Immature natural killer cell (primary cell): ENCODE data around the gene ZNF184. TPM values are rescaled to one million over a fixed set of nuclear protein-coding genes. Genes with fewer than 3 reads are reported as not detected.

ENCODE experiments used
- DNase-seq, 3 donors: peaks; one replicate each; pipeline ENCODE4 v3.0.0; 2022; ENCODE audit warnings: mixed read lengths in 1 of 3
- H3K27ac Mint-ChIP-seq, 6 donors: one replicate each; pipeline ENCODE4 v1.8.0; 2020; ENCODE audit warnings: mixed read lengths in 6 of 6, mild to moderate bottlenecking in 5 of 6, inconsistent platforms in 4 of 6, moderate library complexity in 3 of 6
- H3K27me3 Mint-ChIP-seq, 3 donors: one replicate each; pipeline ENCODE4 v1.8.0; 2020 to 2021; ENCODE audit warnings: low read depth in 3 of 3, mild to moderate bottlenecking in 3 of 3, mixed read lengths in 3 of 3, moderate library complexity in 3 of 3, inconsistent platforms in 1 of 3
- H3K36me3 Mint-ChIP-seq, 3 donors: one replicate each; pipeline ENCODE4 v1.8.0; 2020; ENCODE audit warnings: mixed read lengths in 3 of 3, inconsistent platforms in 2 of 3, mild to moderate bottlenecking in 2 of 3
- H3K4me1 Mint-ChIP-seq, 2 donors: one replicate each; pipeline ENCODE4 v1.8.0; 2020; ENCODE audit warnings: inconsistent platforms in 2 of 2, mild to moderate bottlenecking in 2 of 2, mixed read lengths in 2 of 2, moderate library complexity in 1 of 2
- H3K4me3 Mint-ChIP-seq, 5 donors: one replicate each; pipeline ENCODE4 v1.8.0; 2020; ENCODE audit warnings: mild to moderate bottlenecking in 5 of 5, mixed read lengths in 5 of 5, inconsistent platforms in 3 of 5, moderate library complexity in 3 of 5
- H3K9me3 Mint-ChIP-seq, 6 donors: one replicate each; pipeline ENCODE4 v1.8.0; 2020; ENCODE audit warnings: mild to moderate bottlenecking in 6 of 6, mixed read lengths in 6 of 6, inconsistent platforms in 4 of 6, moderate library complexity in 3 of 6
- polyA plus RNA-seq, 3 donors: library from polyadenylated mRNA; unstranded; fragments of 300-500 nt; fragmentation: Illumina TruSeq; gene quantifications; one replicate each; pipeline ENCODE4 v1.2.3, GENCODE V29; 2021

ZNF184 gene
- polyA plus RNA-seq, 3 donors from 2014 or later = 5.4 to 11.3 (median 6.6) TPM

- H3K9me3 Mint-ChIP-seq = no peaks in the 10 kb centered on the region
- DNase-seq = no peak
- peaks cover 14 to 15% (median 14%) of the 10 kb centered on the region in 3 donors for H3K27me3 Mint-ChIP-seq
- peaks cover 3 to 14% (median 7%) of the 10 kb centered on the region in 3 donors for H3K36me3 Mint-ChIP-seq
- H3K27ac Mint-ChIP-seq = no peak overlapping the region
- peaks cover 41 to 43% of the 10 kb centered on the region in 2 donors for H3K4me1 Mint-ChIP-seq
- H3K4me3 Mint-ChIP-seq = peak overlapping the region; percentile 25 to 99 (median 96)
Measured at GRCh38 chr6:27474172-27474465, 1.2 kb upstream of the ZNF184 start.

GRCh38 chr6:27472182-27472616 is 706 bp downstream of the ZNF184 start:
- Mint-ChIP-seq H3K27me3 (peaks cover 14 to 15% (median 14%) of the 10 kb centered on the region in 3 donors), H3K4me3 (peak overlapping the region; percentile 94 to 99 (median 99)), H3K36me3 (peaks cover 10 to 33% (median 13%) of the 10 kb centered on the region in 3 donors), H3K27ac (peak overlapping the region; percentile 89 to 99 (median 96)), H3K4me1 (peaks cover 49 to 62% of the 10 kb centered on the region in 2 donors), H3K9me3 (no peaks in the 10 kb centered on the region)
- DNase-seq = peak; percentile 81 to 82 (median 82)

GRCh38 chr6:27471365-27472115 is 1.4 kb downstream of the ZNF184 start:
- Mint-ChIP-seq H3K4me3 (peak overlapping the region; percentile 94 to 99 (median 99)), H3K4me1 (peaks cover 45 to 68% of the 10 kb centered on the region in 2 donors), H3K36me3 (peaks cover 15 to 39% (median 17%) of the 10 kb centered on the region in 3 donors), H3K27ac (peak overlapping the region; percentile 89 to 99 (median 96)), H3K27me3 (peaks cover 12 to 15% (median 14%) of the 10 kb centered on the region in 3 donors), H3K9me3 (no peaks in the 10 kb centered on the region)
- no peak for DNase-seq

- no peak for DNase-seq
- Mint-ChIP-seq H3K36me3 (peaks cover 20 to 46% (median 22%) of the 10 kb centered on the region in 3 donors), H3K27ac (peak overlapping the region in 5 of 6 donors; percentile 29 to 95 (median 51)), H3K4me1 (peaks cover 47 to 75% of the 10 kb centered on the region in 2 donors), H3K27me3 (peaks cover 12 to 16% (median 14%) of the 10 kb centered on the region in 3 donors), H3K9me3 (no peaks in the 10 kb centered on the region), H3K4me3 (peak overlapping the region in 1 of 5 donors; percentile 41)
Measured at GRCh38 chr6:27470023-27470422, 2.9 kb downstream of the ZNF184 start.

GRCh38 chr6:27468334-27468733 is 4.6 kb downstream of the ZNF184 start:
- peaks cover 30 to 58% (median 33%) of the 10 kb centered on the region in 3 donors for H3K36me3 Mint-ChIP-seq
- peaks cover 50 to 88% of the 10 kb centered on the region in 2 donors for H3K4me1 Mint-ChIP-seq
- H3K27me3 Mint-ChIP-seq = peaks cover 11 to 15% (median 12%) of the 10 kb centered on the region in 3 donors
- no peak for DNase-seq
- H3K9me3 Mint-ChIP-seq = no peaks in the 10 kb centered on the region
- H3K27ac Mint-ChIP-seq = peak overlapping the region in 3 of 6 donors; percentile 16 to 71 (median 37)
- H3K4me3 Mint-ChIP-seq = no peak overlapping the region

- peaks cover 70 to 98% (median 93%) of the 10 kb centered on the region in 6 donors for H3K9me3 Mint-ChIP-seq
- no peak for DNase-seq
- no peak overlapping the region for H3K27ac Mint-ChIP-seq
- H3K4me1 Mint-ChIP-seq = no peaks in the 10 kb centered on the region
- H3K27me3 Mint-ChIP-seq = peaks cover 0 to 2% (median 2%) of the 10 kb centered on the region in 3 donors
- peaks cover 82 to 94% (median 91%) of the 10 kb centered on the region in 3 donors for H3K36me3 Mint-ChIP-seq
- H3K4me3 Mint-ChIP-seq = no peak overlapping the region
Measured at GRCh38 chr6:27452496-27452897, 20.4 kb downstream of the ZNF184 start.

- peaks cover 76 to 90% (median 87%) of the 10 kb centered on the region in 3 donors for H3K36me3 Mint-ChIP-seq
- no peak overlapping the region for H3K27ac Mint-ChIP-seq
- peaks cover 0 to 2% (median 0%) of the 10 kb centered on the region in 3 donors for H3K27me3 Mint-ChIP-seq
- no peak overlapping the region for H3K4me3 Mint-ChIP-seq
- DNase-seq = no peak
- H3K9me3 Mint-ChIP-seq = peaks cover 73 to 98% (median 91%) of the 10 kb centered on the region in 6 donors
- no peaks in the 10 kb centered on the region for H3K4me1 Mint-ChIP-seq
Measured at GRCh38 chr6:27451660-27452390, 21.1 kb downstream of the ZNF184 start.

GRCh38 chr6:27448456-27448855 is 24.4 kb downstream of the ZNF184 start:
- DNase-seq = no peak
- no peak overlapping the region for H3K27ac Mint-ChIP-seq
- peaks cover 58 to 72% (median 64%) of the 10 kb centered on the region in 6 donors for H3K9me3 Mint-ChIP-seq
- peaks cover 42 to 66% (median 65%) of the 10 kb centered on the region in 3 donors for H3K36me3 Mint-ChIP-seq
- H3K27me3 Mint-ChIP-seq = no peaks in the 10 kb centered on the region
- no peak overlapping the region for H3K4me3 Mint-ChIP-seq
- H3K4me1 Mint-ChIP-seq = no peaks in the 10 kb centered on the region

GRCh38 chr6:27442932-27443331 is 30.0 kb downstream of the ZNF184 start:
- Mint-ChIP-seq H3K9me3 (peaks cover 28 to 52% (median 43%) of the 10 kb centered on the region in 6 donors), H3K36me3 (peaks cover 9 to 36% (median 31%) of the 10 kb centered on the region in 3 donors), H3K4me3 (no peak overlapping the region), H3K27me3 (no peaks in the 10 kb centered on the region), H3K27ac (no peak overlapping the region), H3K4me1 (no peaks in the 10 kb centered on the region)
- DNase-seq = no peak

- no peak overlapping the region for H3K27ac Mint-ChIP-seq
- H3K27me3 Mint-ChIP-seq = peaks cover 0 to 4% (median 0%) of the 10 kb centered on the region in 3 donors
- H3K4me3 Mint-ChIP-seq = no peak overlapping the region
- H3K4me1 Mint-ChIP-seq = no peaks in the 10 kb centered on the region
- H3K36me3 Mint-ChIP-seq = peaks cover 9 to 29% (median 21%) of the 10 kb centered on the region in 3 donors
- H3K9me3 Mint-ChIP-seq = peaks cover 19 to 48% (median 33%) of the 10 kb centered on the region in 6 donors
- no peak for DNase-seq
Measured at GRCh38 chr6:27441001-27441400, 31.9 kb downstream of the ZNF184 start.

- H3K27ac Mint-ChIP-seq = no peak overlapping the region
- H3K4me3 Mint-ChIP-seq = no peak overlapping the region
- H3K27me3 Mint-ChIP-seq = peaks cover 2 to 11% (median 2%) of the 10 kb centered on the region in 3 donors
- H3K9me3 Mint-ChIP-seq = peaks cover 22 to 63% (median 43%) of the 10 kb centered on the region in 6 donors
- H3K36me3 Mint-ChIP-seq = peaks cover 12 to 21% (median 20%) of the 10 kb centered on the region in 3 donors
- DNase-seq = no peak
- H3K4me1 Mint-ChIP-seq = no peaks in the 10 kb centered on the region
Measured at GRCh38 chr6:27439371-27439770, 33.5 kb downstream of the ZNF184 start.

GRCh38 chr6:27433714-27434113 is 39.2 kb downstream of the ZNF184 start:
- Mint-ChIP-seq H3K9me3 (peaks cover 16 to 52% (median 22%) of the 10 kb centered on the region in 6 donors), H3K27me3 (peaks cover 5 to 19% (median 5%) of the 10 kb centered on the region in 3 donors), H3K4me1 (no peaks in the 10 kb centered on the region), H3K36me3 (peaks cover 0 to 9% (median 7%) of the 10 kb centered on the region in 3 donors), H3K27ac (no peak overlapping the region), H3K4me3 (no peak overlapping the region)
- DNase-seq = no peak

GRCh38 chr6:27428966-27429365 is 43.9 kb downstream of the ZNF184 start:
- Mint-ChIP-seq H3K27ac (no peak overlapping the region), H3K4me1 (no peaks in the 10 kb centered on the region), H3K4me3 (no peak overlapping the region), H3K36me3 (peaks cover 0 to 4% (median 0%) of the 10 kb centered on the region in 3 donors), H3K27me3 (peaks cover 3 to 8% (median 3%) of the 10 kb centered on the region in 3 donors), H3K9me3 (peaks cover 0 to 18% (median 7%) of the 10 kb centered on the region in 6 donors)
- DNase-seq = no peak
